GM23338 (cell line): ENCODE results near the gene PLOD2. TPM values are rescaled to one million over a fixed set of nuclear protein-coding genes. Genes with fewer than 3 reads are reported as not detected.

Experiments
- ATAC-seq: fragments of 200-7000 bp; cut with Tn5 transposase; 3 replicates; pipeline ENCODE4 v1.9.1; 2020
- DNase-seq: peaks from one replicate; pipeline ENCODE4 v3.0.0-alpha.2; 2015; ENCODE audit warnings: low spot score
- H2AFZ ChIP-seq: fragments of 200-600 bp; sonication (generic); 2 replicates; pipeline ENCODE4 v1.8.0; 2016; ENCODE audit warnings: antibody characterized with exemption, mild to moderate bottlenecking, moderate library complexity
- H3F3A ChIP-seq: fragments of 200-600 bp; sonication (generic); replicated peaks from 2 replicates; pipeline ENCODE4 v1.8.0; 2017; ENCODE audit warnings: antibody characterized with exemption, mixed run types, low read depth
- H3K27ac ChIP-seq: fragments of 200-600 bp; sonication (generic); 2 replicates; pipeline ENCODE4 v1.6.1; 2016; ENCODE audit warnings: low read depth
- H3K27me3 ChIP-seq: fragments of 200-600 bp; sonication (generic); 2 replicates; pipeline ENCODE4 v1.8.0; 2016; ENCODE audit warnings: mild to moderate bottlenecking, mixed run types, moderate library complexity; ENCODE audit not compliant: insufficient read depth
- H3K36me3 ChIP-seq: fragments of 200-600 bp; sonication (generic); 2 replicates; pipeline ENCODE4 v1.8.0; 2016; ENCODE audit warnings: mild to moderate bottlenecking; ENCODE audit not compliant: insufficient read depth
- H3K4me1 ChIP-seq: fragments of 200-600 bp; sonication (generic); 2 replicates; pipeline ENCODE4 v1.8.0; 2016; ENCODE audit warnings: mild to moderate bottlenecking, moderate library complexity; ENCODE audit not compliant: insufficient read depth
- H3K4me2 ChIP-seq: fragments of 200-600 bp; sonication (generic); 2 replicates; pipeline ENCODE4 v1.7.1; 2017; ENCODE audit warnings: mixed run types
- H3K4me3 ChIP-seq: fragments of 200-600 bp; sonication (generic); 2 replicates; pipeline ENCODE4 v1.6.1; 2016; ENCODE audit warnings: mixed run types
- H3K79me2 ChIP-seq: fragments of 200-600 bp; sonication (generic); replicated peaks from 2 replicates; pipeline ENCODE4 v1.8.0; 2017; ENCODE audit warnings: mild to moderate bottlenecking; ENCODE audit not compliant: insufficient read depth
- H3K9me2 ChIP-seq: fragments of 200-600 bp; sonication (generic); 2 replicates; pipeline ENCODE4 v1.8.0; 2017; ENCODE audit not compliant: insufficient read depth
- H4K20me1 ChIP-seq: fragments of 200-600 bp; sonication (generic); replicated peaks from 2 replicates; pipeline ENCODE4 v1.8.0; 2017; ENCODE audit warnings: mild to moderate bottlenecking; ENCODE audit not compliant: insufficient read depth
- H3K27ac Mint-ChIP-seq: 2 replicates; pipeline ENCODE4 v1.8.0; 2020; ENCODE audit warnings: inconsistent platforms, mild to moderate bottlenecking, moderate library complexity, mixed read lengths
- H3K27me3 Mint-ChIP-seq: 3 replicates; pipeline ENCODE4 v1.8.0; 2022; ENCODE audit warnings: low read depth, mild to moderate bottlenecking, moderate library complexity, mixed read lengths, inconsistent platforms; ENCODE audit not compliant: insufficient read depth, poor library complexity
- H3K36me3 Mint-ChIP-seq: 3 replicates; pipeline ENCODE4 v1.8.0; 2021; ENCODE audit warnings: low read depth, mild to moderate bottlenecking, inconsistent platforms, moderate library complexity, mixed read lengths
- H3K4me1 Mint-ChIP-seq: 3 replicates; pipeline ENCODE4 v1.8.0; 2020; ENCODE audit warnings: mild to moderate bottlenecking, inconsistent platforms, mixed read lengths
- H3K4me3 Mint-ChIP-seq: 3 replicates; pipeline ENCODE4 v1.8.0; 2021; ENCODE audit warnings: moderate library complexity, mild to moderate bottlenecking, inconsistent platforms, mixed read lengths
- H3K9me3 Mint-ChIP-seq: 3 replicates; pipeline ENCODE4 v1.8.0; 2020; ENCODE audit warnings: moderate library complexity, mild to moderate bottlenecking, inconsistent platforms, mixed read lengths
- CREB1 ChIP-seq: fragments of 250-450 bp; sonication (Bioruptor Pico); IDR thresholded peaks from 2 replicates; pipeline ENCODE4 v1.5.0; 2020; ENCODE audit warnings: low read depth, mild to moderate bottlenecking, moderate library complexity
- EZH2 ChIP-seq: fragments of 200-600 bp; sonication (generic); IDR thresholded peaks from one replicate; pipeline ENCODE4 v1.8.0; 2017; ENCODE audit warnings: antibody characterized with exemption, mild to moderate bottlenecking, low read depth; ENCODE audit not compliant: unreplicated experiment
- EZH2phosphoT487 ChIP-seq: fragments of 200-600 bp; sonication (generic); IDR thresholded peaks from one replicate; pipeline ENCODE4 v1.8.1; 2018; ENCODE audit warnings: antibody characterized with exemption; ENCODE audit not compliant: unreplicated experiment
- JUNB ChIP-seq: IDR thresholded peaks from one replicate; pipeline ENCODE4 v1.6.1; 2016; ENCODE audit warnings: antibody characterized with exemption; ENCODE audit not compliant: unreplicated experiment
- NANOG ChIP-seq: IDR thresholded peaks from 2 replicates; pipeline ENCODE4 v1.6.1; 2016; ENCODE audit warnings: antibody characterized with exemption, borderline replicate concordance
- POLR2AphosphoS5 ChIP-seq: IDR thresholded peaks from 2 replicates; pipeline ENCODE4 v1.6.1; 2016; ENCODE audit warnings: antibody characterized with exemption, low read depth
- STAT1 ChIP-seq: IDR thresholded peaks from one replicate; pipeline ENCODE4 v1.6.1; 2016; ENCODE audit warnings: antibody characterized with exemption; ENCODE audit not compliant: unreplicated experiment
- ZNF114 ChIP-seq: fragments of 250-450 bp; sonication (Bioruptor Pico); IDR thresholded peaks from 2 replicates; pipeline ENCODE4 v1.5.0; 2020; ENCODE audit warnings: mild to moderate bottlenecking, moderate library complexity
- ZNF331 ChIP-seq: fragments of 250-450 bp; sonication (Bioruptor Pico); IDR thresholded peaks from 2 replicates; pipeline ENCODE4 v1.5.0; 2020; ENCODE audit warnings: low read depth, mild to moderate bottlenecking, moderate library complexity
- polyA plus RNA-seq: library from polyadenylated mRNA; unstranded; fragments of >200 nt; fragmentation: Nextera tagmentation; extraction: Ambion mirVana; gene quantifications from 2 replicates; pipeline ENCODE4 v1.2.1, GENCODE V29; 2016
- total RNA-seq: library from RNA; depleted of rRNA; stranded (reverse); fragments of >200 nt; shearing (Covaris generic); gene quantifications from 2 replicates; pipeline ENCODE4 v1.2.3, GENCODE V29; 2014
- TF ChIP-seq, protein P1 (sequence below): IDR thresholded peaks from one replicate; pipeline ENCODE4 v1.6.1; 2018; ENCODE audit warnings: antibody characterized with exemption; ENCODE audit not compliant: unreplicated experiment
- TF ChIP-seq, protein P2 (sequence below): IDR thresholded peaks from 2 replicates; pipeline ENCODE4 v1.6.1; 2016; ENCODE audit warnings: antibody characterized with exemption
- TF ChIP-seq, protein P3 (sequence below): fragments of 250-450 bp; sonication (Bioruptor Pico); IDR thresholded peaks from 2 replicates; pipeline ENCODE4 v1.5.0; 2020; ENCODE audit warnings: mild to moderate bottlenecking, moderate library complexity
- TF ChIP-seq, protein P4 (sequence below), 2 experiments: fragments of 200-600 bp in 1 of 2; sonication (generic) in 1 of 2; conservative IDR thresholded peaks; 2 replicates each; pipeline versions ENCODE4 v1.5.1 to v1.6.1; 2016 to 2017; ENCODE audit warnings: antibody characterized with exemption in 2 of 2, low read depth in 2 of 2, mild to moderate bottlenecking in 2 of 2, moderate library complexity in 1 of 2

Gene PLOD2
- total and polyA plus RNA-seq, 2 experiments from 2014 or later: 26.7 to 30.5 TPM

DNA sequence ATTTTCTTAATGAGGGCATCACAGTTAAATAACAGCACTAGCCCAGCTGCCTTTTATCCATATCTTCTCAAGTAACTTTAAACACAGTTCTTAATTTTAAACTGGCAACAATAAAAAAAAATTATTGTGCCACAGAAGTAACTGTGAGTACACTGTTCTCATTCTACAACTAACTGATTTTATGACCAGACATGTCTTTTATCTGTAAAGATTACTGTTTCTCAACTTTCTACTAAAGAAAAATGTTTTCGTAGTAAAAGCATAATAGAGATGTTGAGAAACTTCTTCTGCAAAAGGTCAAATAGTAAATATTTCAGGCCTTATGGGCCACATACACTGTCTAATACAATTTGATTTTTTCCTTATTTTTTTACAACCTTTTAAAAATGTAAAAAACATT lies 32.0 kb downstream of the PLOD2 start:
- no peak for DNase-seq
- H3K9me3 Mint-ChIP-seq: no peaks in the 10 kb centered on the region; the same call in 2 of the 3 replicates
- H2AFZ ChIP-seq: no peak overlapping the region
- H3K4me3 ChIP-seq: no peak overlapping the region
- H4K20me1 ChIP-seq: no peaks in the 10 kb centered on the region
- H3K4me3 Mint-ChIP-seq: no peak overlapping the region
- H3K79me2 ChIP-seq: peaks cover 52% of the 10 kb centered on the region
- no peak overlapping the region for H3K27ac ChIP-seq
- no peaks in the 10 kb centered on the region for H3K27me3 ChIP-seq
- no peaks in the 10 kb centered on the region for H3F3A ChIP-seq
- no peak for ATAC-seq
- H3K4me1 ChIP-seq: peaks cover 7% of the 10 kb centered on the region
- no peak overlapping the region for H3K4me2 ChIP-seq
- no peak overlapping the region for H3K27ac Mint-ChIP-seq
- H3K27me3 Mint-ChIP-seq: no peaks in the 10 kb centered on the region
- H3K9me2 ChIP-seq: no peaks in the 10 kb centered on the region
- peaks cover 7% of the 10 kb centered on the region for H3K4me1 Mint-ChIP-seq
- H3K36me3 Mint-ChIP-seq: peaks cover 2% of the 10 kb centered on the region; the same call in 2 of the 3 replicates
- no peaks in the 10 kb centered on the region for H3K36me3 ChIP-seq
- TF ChIP-seq, protein P1, sequence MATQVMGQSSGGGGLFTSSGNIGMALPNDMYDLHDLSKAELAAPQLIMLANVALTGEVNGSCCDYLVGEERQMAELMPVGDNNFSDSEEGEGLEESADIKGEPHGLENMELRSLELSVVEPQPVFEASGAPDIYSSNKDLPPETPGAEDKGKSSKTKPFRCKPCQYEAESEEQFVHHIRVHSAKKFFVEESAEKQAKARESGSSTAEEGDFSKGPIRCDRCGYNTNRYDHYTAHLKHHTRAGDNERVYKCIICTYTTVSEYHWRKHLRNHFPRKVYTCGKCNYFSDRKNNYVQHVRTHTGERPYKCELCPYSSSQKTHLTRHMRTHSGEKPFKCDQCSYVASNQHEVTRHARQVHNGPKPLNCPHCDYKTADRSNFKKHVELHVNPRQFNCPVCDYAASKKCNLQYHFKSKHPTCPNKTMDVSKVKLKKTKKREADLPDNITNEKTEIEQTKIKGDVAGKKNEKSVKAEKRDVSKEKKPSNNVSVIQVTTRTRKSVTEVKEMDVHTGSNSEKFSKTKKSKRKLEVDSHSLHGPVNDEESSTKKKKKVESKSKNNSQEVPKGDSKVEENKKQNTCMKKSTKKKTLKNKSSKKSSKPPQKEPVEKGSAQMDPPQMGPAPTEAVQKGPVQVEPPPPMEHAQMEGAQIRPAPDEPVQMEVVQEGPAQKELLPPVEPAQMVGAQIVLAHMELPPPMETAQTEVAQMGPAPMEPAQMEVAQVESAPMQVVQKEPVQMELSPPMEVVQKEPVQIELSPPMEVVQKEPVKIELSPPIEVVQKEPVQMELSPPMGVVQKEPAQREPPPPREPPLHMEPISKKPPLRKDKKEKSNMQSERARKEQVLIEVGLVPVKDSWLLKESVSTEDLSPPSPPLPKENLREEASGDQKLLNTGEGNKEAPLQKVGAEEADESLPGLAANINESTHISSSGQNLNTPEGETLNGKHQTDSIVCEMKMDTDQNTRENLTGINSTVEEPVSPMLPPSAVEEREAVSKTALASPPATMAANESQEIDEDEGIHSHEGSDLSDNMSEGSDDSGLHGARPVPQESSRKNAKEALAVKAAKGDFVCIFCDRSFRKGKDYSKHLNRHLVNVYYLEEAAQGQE: no peak
- TF ChIP-seq ZNF331 (CRISPR knock-in tag) (no peak), EZH2 (no peak), EZH2phosphoT487 (no peak), JUNB (no peak), POLR2AphosphoS5 (no peak), NANOG (no peak), CREB1 (CRISPR knock-in tag) (no peak), ZNF114 (CRISPR knock-in tag) (no peak), STAT1 (no peak)
- TF ChIP-seq, protein P2, sequence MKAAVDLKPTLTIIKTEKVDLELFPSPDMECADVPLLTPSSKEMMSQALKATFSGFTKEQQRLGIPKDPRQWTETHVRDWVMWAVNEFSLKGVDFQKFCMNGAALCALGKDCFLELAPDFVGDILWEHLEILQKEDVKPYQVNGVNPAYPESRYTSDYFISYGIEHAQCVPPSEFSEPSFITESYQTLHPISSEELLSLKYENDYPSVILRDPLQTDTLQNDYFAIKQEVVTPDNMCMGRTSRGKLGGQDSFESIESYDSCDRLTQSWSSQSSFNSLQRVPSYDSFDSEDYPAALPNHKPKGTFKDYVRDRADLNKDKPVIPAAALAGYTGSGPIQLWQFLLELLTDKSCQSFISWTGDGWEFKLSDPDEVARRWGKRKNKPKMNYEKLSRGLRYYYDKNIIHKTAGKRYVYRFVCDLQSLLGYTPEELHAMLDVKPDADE: no peak
- TF ChIP-seq, protein P3, sequence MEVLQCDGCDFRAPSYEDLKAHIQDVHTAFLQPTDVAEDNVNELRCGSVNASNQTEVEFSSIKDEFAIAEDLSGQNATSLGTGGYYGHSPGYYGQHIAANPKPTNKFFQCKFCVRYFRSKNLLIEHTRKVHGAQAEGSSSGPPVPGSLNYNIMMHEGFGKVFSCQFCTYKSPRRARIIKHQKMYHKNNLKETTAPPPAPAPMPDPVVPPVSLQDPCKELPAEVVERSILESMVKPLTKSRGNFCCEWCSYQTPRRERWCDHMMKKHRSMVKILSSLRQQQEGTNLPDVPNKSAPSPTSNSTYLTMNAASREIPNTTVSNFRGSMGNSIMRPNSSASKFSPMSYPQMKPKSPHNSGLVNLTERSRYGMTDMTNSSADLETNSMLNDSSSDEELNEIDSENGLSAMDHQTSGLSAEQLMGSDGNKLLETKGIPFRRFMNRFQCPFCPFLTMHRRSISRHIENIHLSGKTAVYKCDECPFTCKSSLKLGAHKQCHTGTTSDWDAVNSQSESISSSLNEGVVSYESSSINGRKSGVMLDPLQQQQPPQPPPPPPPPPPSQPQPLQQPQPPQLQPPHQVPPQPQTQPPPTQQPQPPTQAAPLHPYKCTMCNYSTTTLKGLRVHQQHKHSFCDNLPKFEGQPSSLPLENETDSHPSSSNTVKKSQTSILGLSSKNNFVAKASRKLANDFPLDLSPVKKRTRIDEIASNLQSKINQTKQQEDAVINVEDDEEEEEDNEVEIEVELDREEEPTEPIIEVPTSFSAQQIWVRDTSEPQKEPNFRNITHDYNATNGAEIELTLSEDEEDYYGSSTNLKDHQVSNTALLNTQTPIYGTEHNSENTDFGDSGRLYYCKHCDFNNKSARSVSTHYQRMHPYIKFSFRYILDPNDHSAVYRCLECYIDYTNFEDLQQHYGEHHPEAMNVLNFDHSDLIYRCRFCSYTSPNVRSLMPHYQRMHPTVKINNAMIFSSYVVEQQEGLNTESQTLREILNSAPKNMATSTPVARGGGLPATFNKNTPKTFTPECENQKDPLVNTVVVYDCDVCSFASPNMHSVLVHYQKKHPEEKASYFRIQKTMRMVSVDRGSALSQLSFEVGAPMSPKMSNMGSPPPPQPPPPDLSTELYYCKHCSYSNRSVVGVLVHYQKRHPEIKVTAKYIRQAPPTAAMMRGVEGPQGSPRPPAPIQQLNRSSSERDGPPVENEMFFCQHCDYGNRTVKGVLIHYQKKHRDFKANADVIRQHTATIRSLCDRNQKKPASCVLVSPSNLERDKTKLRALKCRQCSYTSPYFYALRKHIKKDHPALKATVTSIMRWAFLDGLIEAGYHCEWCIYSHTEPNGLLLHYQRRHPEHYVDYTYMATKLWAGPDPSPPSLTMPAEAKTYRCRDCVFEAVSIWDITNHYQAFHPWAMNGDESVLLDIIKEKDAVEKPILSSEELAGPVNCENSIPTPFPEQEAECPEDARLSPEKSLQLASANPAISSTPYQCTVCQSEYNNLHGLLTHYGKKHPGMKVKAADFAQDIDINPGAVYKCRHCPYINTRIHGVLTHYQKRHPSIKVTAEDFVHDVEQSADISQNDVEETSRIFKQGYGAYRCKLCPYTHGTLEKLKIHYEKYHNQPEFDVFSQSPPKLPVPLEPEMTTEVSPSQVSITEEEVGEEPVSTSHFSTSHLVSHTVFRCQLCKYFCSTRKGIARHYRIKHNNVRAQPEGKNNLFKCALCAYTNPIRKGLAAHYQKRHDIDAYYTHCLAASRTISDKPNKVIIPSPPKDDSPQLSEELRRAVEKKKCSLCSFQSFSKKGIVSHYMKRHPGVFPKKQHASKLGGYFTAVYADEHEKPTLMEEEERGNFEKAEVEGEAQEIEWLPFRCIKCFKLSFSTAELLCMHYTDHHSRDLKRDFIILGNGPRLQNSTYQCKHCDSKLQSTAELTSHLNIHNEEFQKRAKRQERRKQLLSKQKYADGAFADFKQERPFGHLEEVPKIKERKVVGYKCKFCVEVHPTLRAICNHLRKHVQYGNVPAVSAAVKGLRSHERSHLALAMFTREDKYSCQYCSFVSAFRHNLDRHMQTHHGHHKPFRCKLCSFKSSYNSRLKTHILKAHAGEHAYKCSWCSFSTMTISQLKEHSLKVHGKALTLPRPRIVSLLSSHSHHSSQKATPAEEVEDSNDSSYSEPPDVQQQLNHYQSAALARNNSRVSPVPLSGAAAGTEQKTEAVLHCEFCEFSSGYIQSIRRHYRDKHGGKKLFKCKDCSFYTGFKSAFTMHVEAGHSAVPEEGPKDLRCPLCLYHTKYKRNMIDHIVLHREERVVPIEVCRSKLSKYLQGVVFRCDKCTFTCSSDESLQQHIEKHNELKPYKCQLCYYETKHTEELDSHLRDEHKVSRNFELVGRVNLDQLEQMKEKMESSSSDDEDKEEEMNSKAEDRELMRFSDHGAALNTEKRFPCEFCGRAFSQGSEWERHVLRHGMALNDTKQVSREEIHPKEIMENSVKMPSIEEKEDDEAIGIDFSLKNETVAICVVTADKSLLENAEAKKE (CRISPR knock-in tag): no peak
- TF ChIP-seq, protein P4, sequence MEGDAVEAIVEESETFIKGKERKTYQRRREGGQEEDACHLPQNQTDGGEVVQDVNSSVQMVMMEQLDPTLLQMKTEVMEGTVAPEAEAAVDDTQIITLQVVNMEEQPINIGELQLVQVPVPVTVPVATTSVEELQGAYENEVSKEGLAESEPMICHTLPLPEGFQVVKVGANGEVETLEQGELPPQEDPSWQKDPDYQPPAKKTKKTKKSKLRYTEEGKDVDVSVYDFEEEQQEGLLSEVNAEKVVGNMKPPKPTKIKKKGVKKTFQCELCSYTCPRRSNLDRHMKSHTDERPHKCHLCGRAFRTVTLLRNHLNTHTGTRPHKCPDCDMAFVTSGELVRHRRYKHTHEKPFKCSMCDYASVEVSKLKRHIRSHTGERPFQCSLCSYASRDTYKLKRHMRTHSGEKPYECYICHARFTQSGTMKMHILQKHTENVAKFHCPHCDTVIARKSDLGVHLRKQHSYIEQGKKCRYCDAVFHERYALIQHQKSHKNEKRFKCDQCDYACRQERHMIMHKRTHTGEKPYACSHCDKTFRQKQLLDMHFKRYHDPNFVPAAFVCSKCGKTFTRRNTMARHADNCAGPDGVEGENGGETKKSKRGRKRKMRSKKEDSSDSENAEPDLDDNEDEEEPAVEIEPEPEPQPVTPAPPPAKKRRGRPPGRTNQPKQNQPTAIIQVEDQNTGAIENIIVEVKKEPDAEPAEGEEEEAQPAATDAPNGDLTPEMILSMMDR (conservative IDR thresholded peaks at IDR 0.05; ENCODE audit: low read depth in 2 of 2): no peak
